ENCODE results near the gene BRME1. TPM values are rescaled to one million over a fixed set of nuclear protein-coding genes. Genes with fewer than 3 reads are reported as not detected.

The BRME1 gene
- total and polyA plus RNA-seq, 2 of the 13 experiments (the other 11 are each of a cell fraction or from before 2014, with no cell fraction given) = 0.74 to 1.5 TPM

GRCh38 chr19:13841086-13841961 lies 64.6 kb downstream of the BRME1 start (continued):
- TF ChIP-seq ELK4 (CRISPR knock-in tag; IDR thresholded peaks at IDR 0.05; ENCODE audit: borderline replicate concordance) = no peak

- POLR2A ChIA-PET = interaction anchor here (0.6 to 1.1 kb wide), 2 partner anchors 11 to 153 kb away, joined by 3 to 4 read pairs; no protein-coding TSS in a partner anchor
- 95% methylated on average over 19 of the region's 23 CpGs for WGBS (ENCODE audit: low lambda C conversion rate)
- CTCF ChIA-PET (ENCODE audit: low intra/inter-chr PET ratio, low total read pairs) = no interaction called here
- Histone ChIP-seq H3K79me2 (ENCODE audit: insufficient read depth, low read length) (peaks cover 25% of the 10 kb centered on the region), H3K27me3 (ENCODE audit: control insufficient read depth in 1 of 2, insufficient read depth in 2 of 2, low read length in 2 of 2) (no peaks in the 10 kb centered on the region), H2AFZ (ENCODE audit: low read length) (no peak overlapping the region), H3K9ac (ENCODE audit: insufficient read depth, low read depth, low read length) (peak overlapping the region; percentile 96; the same call in 1 of the 2 replicates), H3K4me1 (ENCODE audit: insufficient read depth, low read length) (peaks cover 61% of the 10 kb centered on the region), H3K27ac (ENCODE audit: extremely low read length, insufficient read depth, low read length) (no peak overlapping the region), H3K9me3 (ENCODE audit: low read length) (no peaks in the 10 kb centered on the region), H4K20me1 (ENCODE audit: insufficient read depth, low read length) (no peaks in the 10 kb centered on the region), H3K4me3 (replicated peaks in 1 of 3; ENCODE audit: insufficient read depth in 1 of 3, low read depth in 2 of 3, low read length in 3 of 3) (peak overlapping the region in 1 of 3 experiments; percentile 26; a peak in 3 of 6 replicates), H3K36me3 (replicated peaks in 1 of 2; ENCODE audit: control insufficient read depth in 1 of 2, insufficient read depth in 2 of 2, low read length in 2 of 2) (no peaks in the 10 kb centered on the region; a peak in 2 of 5 replicates), H3K4me2 (ENCODE audit: low read depth, low read length) (peak overlapping the region; percentile 92)
- ATAC-seq (no peak), DNase-seq (ENCODE audit: low spot score) (no peak), FAIRE-seq (no peak)
- in situ Hi-C loops (cut with HindIII; ENCODE audit: extremely low pct_ligation_motif_present, low pct_unique_long_range_greater_than_20kb) (no loop called here), intact Hi-C loops (cut with micrococcal nuclease; ENCODE audit: unreplicated experiment) (no loop called here)
- TF ChIP-seq POLR2G (IDR thresholded peaks at IDR 0.05; ENCODE audit: low read depth, low read length) (0 out of 2 replicates have a peak, but pooled peaks have one; percentile 13), POLR2A (IDR thresholded peaks at IDR 0.05; ENCODE audit: insufficient read depth in 1 of 2, low read depth in 2 of 2, low read length in 2 of 2) (0 out of 4 replicates have a peak, but pooled peaks of 1 of the 2 experiments have one; percentile 20), ZBTB33 (CRISPR knock-in tag; IDR thresholded peaks at IDR 0.05) (peak; percentile 89), RBFOX2 (IDR thresholded peaks at IDR 0.05; ENCODE audit: low read depth, low read length) (peak; percentile 40; the same call in 1 of the 2 replicates), HNRNPL (IDR thresholded peaks at IDR 0.05; ENCODE audit: low read depth, low read length) (peak; percentile 68; the same call in 1 of the 2 replicates), MTF1 (CRISPR knock-in tag; IDR thresholded peaks at IDR 0.05) (no peak), IRF1 (CRISPR knock-in tag; IDR thresholded peaks at IDR 0.05; ENCODE audit: low read depth) (no peak), PHF21A (CRISPR knock-in tag; IDR thresholded peaks at IDR 0.05) (no peak), AGO2 (optimal IDR thresholded peaks at IDR 0.05; ENCODE audit: low read depth, low read length) (peak; percentile 19), TARDBP (CRISPR knock-in tag; IDR thresholded peaks at IDR 0.05) (no peak)
- BruUV-seq (replicated peaks) = no TSS peak
These were observed 65.4 kb downstream of the BRME1 start for GRCh38 chr19:13840305-13841085.
